ENCODE data around the gene SHISAL2A.

GRCh38 chr1:52629667-52630066, 3.3 kb upstream of the SHISAL2A start:
- no peak for TF ChIP-seq POLR2A (IDR thresholded peaks at IDR 0.05; ENCODE audit: low read depth, low read length)
- TF ChIP-seq TAF1 (IDR thresholded peaks at IDR 0.05; ENCODE audit: borderline replicate concordance, low read depth, low read length) = no peak
